PC-3 (cell line): ENCODE results near the gene SHISAL2B.

ENCODE experiments used
- EZH2 ChIP-seq: fragments of 300-600 bp; sonication (generic); IDR thresholded peaks from one replicate; pipeline ENCODE4 v1.6.1; 2017; ENCODE audit warnings: antibody characterized with exemption, mild to moderate bottlenecking, low read length; ENCODE audit not compliant: unreplicated experiment
- EZH2phosphoT487 ChIP-seq: fragments of 300-600 bp; sonication (generic); IDR thresholded peaks from 2 replicates; pipeline ENCODE4 v1.6.1; 2018; ENCODE audit warnings: mild to moderate bottlenecking, antibody characterized with exemption, low read length, borderline replicate concordance
- TF ChIP-seq, protein P1 (sequence below): fragments of 300-600 bp; sonication (generic); conservative IDR thresholded peaks from 2 replicates; pipeline ENCODE4 v1.5.1; 2017; ENCODE audit warnings: antibody characterized with exemption, low read depth, mild to moderate bottlenecking, low read length

DNA sequence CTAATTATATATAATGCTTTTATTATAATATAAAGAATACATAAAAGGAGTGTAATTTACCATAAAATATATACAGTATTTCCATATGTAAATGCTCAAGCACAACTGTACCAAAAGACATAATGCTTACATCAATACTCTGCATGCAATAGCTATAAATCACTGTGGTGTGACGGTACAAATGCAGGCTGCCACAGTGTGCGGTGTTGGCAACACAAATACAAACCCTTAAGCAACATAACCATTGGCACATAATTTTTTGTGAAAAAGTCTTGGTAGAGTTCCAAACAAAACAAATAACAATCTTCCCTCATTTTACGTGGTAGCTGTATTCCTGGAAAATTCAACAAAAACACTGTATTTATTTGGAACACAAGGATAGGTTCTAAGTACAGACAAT is 1.9 kb upstream of the SHISAL2B start:
- TF ChIP-seq, protein P1, sequence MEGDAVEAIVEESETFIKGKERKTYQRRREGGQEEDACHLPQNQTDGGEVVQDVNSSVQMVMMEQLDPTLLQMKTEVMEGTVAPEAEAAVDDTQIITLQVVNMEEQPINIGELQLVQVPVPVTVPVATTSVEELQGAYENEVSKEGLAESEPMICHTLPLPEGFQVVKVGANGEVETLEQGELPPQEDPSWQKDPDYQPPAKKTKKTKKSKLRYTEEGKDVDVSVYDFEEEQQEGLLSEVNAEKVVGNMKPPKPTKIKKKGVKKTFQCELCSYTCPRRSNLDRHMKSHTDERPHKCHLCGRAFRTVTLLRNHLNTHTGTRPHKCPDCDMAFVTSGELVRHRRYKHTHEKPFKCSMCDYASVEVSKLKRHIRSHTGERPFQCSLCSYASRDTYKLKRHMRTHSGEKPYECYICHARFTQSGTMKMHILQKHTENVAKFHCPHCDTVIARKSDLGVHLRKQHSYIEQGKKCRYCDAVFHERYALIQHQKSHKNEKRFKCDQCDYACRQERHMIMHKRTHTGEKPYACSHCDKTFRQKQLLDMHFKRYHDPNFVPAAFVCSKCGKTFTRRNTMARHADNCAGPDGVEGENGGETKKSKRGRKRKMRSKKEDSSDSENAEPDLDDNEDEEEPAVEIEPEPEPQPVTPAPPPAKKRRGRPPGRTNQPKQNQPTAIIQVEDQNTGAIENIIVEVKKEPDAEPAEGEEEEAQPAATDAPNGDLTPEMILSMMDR: no peak
- TF ChIP-seq EZH2: no peak
- no peak for TF ChIP-seq EZH2phosphoT487
